ENCODE measurements around the gene SH3PXD2A. TPM values are rescaled to one million over a fixed set of nuclear protein-coding genes. Genes with fewer than 3 reads are reported as not detected.

Gene SH3PXD2A
- total and polyA plus RNA-seq, 2 experiments from 2014 or later: 1.8 to 5.0 TPM

DNA sequence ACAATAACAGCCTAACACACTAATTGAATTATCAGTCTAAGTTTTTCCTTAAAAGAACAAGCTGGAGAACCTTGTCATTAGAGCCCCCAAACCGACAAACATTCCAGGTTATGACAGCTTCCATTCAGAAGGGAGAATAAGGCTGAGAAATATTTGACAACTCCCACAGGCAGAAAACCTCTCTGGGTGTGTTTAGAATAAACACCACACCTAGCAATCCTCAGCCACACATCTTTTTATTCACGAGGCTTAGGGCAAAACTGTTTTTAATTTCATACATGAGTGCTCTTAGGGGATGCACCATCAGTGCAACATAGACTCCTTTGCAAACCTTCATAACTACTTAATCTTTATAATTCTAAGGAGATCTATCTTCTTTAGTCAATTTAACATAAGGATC, 38.4 kb upstream of the SH3PXD2A start:
- no peak for TF ChIP-seq POLR2AphosphoS5 (IDR thresholded peaks at IDR 0.05; ENCODE audit: low read depth)
- no peak for TF ChIP-seq EZH2phosphoT487 (IDR thresholded peaks at IDR 0.05; ENCODE audit: unreplicated experiment)
- TF ChIP-seq, protein P1, sequence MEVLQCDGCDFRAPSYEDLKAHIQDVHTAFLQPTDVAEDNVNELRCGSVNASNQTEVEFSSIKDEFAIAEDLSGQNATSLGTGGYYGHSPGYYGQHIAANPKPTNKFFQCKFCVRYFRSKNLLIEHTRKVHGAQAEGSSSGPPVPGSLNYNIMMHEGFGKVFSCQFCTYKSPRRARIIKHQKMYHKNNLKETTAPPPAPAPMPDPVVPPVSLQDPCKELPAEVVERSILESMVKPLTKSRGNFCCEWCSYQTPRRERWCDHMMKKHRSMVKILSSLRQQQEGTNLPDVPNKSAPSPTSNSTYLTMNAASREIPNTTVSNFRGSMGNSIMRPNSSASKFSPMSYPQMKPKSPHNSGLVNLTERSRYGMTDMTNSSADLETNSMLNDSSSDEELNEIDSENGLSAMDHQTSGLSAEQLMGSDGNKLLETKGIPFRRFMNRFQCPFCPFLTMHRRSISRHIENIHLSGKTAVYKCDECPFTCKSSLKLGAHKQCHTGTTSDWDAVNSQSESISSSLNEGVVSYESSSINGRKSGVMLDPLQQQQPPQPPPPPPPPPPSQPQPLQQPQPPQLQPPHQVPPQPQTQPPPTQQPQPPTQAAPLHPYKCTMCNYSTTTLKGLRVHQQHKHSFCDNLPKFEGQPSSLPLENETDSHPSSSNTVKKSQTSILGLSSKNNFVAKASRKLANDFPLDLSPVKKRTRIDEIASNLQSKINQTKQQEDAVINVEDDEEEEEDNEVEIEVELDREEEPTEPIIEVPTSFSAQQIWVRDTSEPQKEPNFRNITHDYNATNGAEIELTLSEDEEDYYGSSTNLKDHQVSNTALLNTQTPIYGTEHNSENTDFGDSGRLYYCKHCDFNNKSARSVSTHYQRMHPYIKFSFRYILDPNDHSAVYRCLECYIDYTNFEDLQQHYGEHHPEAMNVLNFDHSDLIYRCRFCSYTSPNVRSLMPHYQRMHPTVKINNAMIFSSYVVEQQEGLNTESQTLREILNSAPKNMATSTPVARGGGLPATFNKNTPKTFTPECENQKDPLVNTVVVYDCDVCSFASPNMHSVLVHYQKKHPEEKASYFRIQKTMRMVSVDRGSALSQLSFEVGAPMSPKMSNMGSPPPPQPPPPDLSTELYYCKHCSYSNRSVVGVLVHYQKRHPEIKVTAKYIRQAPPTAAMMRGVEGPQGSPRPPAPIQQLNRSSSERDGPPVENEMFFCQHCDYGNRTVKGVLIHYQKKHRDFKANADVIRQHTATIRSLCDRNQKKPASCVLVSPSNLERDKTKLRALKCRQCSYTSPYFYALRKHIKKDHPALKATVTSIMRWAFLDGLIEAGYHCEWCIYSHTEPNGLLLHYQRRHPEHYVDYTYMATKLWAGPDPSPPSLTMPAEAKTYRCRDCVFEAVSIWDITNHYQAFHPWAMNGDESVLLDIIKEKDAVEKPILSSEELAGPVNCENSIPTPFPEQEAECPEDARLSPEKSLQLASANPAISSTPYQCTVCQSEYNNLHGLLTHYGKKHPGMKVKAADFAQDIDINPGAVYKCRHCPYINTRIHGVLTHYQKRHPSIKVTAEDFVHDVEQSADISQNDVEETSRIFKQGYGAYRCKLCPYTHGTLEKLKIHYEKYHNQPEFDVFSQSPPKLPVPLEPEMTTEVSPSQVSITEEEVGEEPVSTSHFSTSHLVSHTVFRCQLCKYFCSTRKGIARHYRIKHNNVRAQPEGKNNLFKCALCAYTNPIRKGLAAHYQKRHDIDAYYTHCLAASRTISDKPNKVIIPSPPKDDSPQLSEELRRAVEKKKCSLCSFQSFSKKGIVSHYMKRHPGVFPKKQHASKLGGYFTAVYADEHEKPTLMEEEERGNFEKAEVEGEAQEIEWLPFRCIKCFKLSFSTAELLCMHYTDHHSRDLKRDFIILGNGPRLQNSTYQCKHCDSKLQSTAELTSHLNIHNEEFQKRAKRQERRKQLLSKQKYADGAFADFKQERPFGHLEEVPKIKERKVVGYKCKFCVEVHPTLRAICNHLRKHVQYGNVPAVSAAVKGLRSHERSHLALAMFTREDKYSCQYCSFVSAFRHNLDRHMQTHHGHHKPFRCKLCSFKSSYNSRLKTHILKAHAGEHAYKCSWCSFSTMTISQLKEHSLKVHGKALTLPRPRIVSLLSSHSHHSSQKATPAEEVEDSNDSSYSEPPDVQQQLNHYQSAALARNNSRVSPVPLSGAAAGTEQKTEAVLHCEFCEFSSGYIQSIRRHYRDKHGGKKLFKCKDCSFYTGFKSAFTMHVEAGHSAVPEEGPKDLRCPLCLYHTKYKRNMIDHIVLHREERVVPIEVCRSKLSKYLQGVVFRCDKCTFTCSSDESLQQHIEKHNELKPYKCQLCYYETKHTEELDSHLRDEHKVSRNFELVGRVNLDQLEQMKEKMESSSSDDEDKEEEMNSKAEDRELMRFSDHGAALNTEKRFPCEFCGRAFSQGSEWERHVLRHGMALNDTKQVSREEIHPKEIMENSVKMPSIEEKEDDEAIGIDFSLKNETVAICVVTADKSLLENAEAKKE (CRISPR knock-in tag; IDR thresholded peaks at IDR 0.05): no peak
- TF ChIP-seq, protein P2, sequence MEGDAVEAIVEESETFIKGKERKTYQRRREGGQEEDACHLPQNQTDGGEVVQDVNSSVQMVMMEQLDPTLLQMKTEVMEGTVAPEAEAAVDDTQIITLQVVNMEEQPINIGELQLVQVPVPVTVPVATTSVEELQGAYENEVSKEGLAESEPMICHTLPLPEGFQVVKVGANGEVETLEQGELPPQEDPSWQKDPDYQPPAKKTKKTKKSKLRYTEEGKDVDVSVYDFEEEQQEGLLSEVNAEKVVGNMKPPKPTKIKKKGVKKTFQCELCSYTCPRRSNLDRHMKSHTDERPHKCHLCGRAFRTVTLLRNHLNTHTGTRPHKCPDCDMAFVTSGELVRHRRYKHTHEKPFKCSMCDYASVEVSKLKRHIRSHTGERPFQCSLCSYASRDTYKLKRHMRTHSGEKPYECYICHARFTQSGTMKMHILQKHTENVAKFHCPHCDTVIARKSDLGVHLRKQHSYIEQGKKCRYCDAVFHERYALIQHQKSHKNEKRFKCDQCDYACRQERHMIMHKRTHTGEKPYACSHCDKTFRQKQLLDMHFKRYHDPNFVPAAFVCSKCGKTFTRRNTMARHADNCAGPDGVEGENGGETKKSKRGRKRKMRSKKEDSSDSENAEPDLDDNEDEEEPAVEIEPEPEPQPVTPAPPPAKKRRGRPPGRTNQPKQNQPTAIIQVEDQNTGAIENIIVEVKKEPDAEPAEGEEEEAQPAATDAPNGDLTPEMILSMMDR (conservative IDR thresholded peaks at IDR 0.05; ENCODE audit: low read depth in 2 of 2): no peak
- TF ChIP-seq, protein P3, sequence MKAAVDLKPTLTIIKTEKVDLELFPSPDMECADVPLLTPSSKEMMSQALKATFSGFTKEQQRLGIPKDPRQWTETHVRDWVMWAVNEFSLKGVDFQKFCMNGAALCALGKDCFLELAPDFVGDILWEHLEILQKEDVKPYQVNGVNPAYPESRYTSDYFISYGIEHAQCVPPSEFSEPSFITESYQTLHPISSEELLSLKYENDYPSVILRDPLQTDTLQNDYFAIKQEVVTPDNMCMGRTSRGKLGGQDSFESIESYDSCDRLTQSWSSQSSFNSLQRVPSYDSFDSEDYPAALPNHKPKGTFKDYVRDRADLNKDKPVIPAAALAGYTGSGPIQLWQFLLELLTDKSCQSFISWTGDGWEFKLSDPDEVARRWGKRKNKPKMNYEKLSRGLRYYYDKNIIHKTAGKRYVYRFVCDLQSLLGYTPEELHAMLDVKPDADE (IDR thresholded peaks at IDR 0.05): no peak
- no peak for TF ChIP-seq JUNB (IDR thresholded peaks at IDR 0.05; ENCODE audit: unreplicated experiment)
- TF ChIP-seq STAT1 (IDR thresholded peaks at IDR 0.05; ENCODE audit: unreplicated experiment): no peak
- TF ChIP-seq ZNF114 (CRISPR knock-in tag; IDR thresholded peaks at IDR 0.05): no peak
- TF ChIP-seq NANOG (IDR thresholded peaks at IDR 0.05; ENCODE audit: borderline replicate concordance): no peak
- TF ChIP-seq CREB1 (CRISPR knock-in tag; IDR thresholded peaks at IDR 0.05; ENCODE audit: low read depth): no peak
- TF ChIP-seq EZH2 (IDR thresholded peaks at IDR 0.05; ENCODE audit: low read depth, unreplicated experiment): no peak
- TF ChIP-seq, protein P4, sequence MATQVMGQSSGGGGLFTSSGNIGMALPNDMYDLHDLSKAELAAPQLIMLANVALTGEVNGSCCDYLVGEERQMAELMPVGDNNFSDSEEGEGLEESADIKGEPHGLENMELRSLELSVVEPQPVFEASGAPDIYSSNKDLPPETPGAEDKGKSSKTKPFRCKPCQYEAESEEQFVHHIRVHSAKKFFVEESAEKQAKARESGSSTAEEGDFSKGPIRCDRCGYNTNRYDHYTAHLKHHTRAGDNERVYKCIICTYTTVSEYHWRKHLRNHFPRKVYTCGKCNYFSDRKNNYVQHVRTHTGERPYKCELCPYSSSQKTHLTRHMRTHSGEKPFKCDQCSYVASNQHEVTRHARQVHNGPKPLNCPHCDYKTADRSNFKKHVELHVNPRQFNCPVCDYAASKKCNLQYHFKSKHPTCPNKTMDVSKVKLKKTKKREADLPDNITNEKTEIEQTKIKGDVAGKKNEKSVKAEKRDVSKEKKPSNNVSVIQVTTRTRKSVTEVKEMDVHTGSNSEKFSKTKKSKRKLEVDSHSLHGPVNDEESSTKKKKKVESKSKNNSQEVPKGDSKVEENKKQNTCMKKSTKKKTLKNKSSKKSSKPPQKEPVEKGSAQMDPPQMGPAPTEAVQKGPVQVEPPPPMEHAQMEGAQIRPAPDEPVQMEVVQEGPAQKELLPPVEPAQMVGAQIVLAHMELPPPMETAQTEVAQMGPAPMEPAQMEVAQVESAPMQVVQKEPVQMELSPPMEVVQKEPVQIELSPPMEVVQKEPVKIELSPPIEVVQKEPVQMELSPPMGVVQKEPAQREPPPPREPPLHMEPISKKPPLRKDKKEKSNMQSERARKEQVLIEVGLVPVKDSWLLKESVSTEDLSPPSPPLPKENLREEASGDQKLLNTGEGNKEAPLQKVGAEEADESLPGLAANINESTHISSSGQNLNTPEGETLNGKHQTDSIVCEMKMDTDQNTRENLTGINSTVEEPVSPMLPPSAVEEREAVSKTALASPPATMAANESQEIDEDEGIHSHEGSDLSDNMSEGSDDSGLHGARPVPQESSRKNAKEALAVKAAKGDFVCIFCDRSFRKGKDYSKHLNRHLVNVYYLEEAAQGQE (IDR thresholded peaks at IDR 0.05; ENCODE audit: unreplicated experiment): no peak
- no peak for TF ChIP-seq ZNF331 (CRISPR knock-in tag; IDR thresholded peaks at IDR 0.05; ENCODE audit: low read depth)
- Mint-ChIP-seq H3K9me3 (no peaks in the 10 kb centered on the region), H3K36me3 (ENCODE audit: low read depth) (0 out of 3 replicates have a peak, but pooled peaks cover 4% of the 10 kb centered on the region), H3K4me1 (peaks cover 13% of the 10 kb centered on the region), H3K27me3 (ENCODE audit: insufficient read depth, low read depth, poor library complexity) (peaks cover 2% of the 10 kb centered on the region), H3K4me3 (no peak overlapping the region), H3K27ac (no peak overlapping the region)
- Histone ChIP-seq H3K4me1 (ENCODE audit: insufficient read depth) (no peaks in the 10 kb centered on the region; the same call in 1 of the 2 replicates), H4K20me1 (replicated peaks; ENCODE audit: insufficient read depth) (no peaks in the 10 kb centered on the region), H3K4me2 (no peak overlapping the region), H3F3A (replicated peaks; ENCODE audit: low read depth) (no peaks in the 10 kb centered on the region), H3K27me3 (ENCODE audit: insufficient read depth) (no peaks in the 10 kb centered on the region), H3K9me2 (ENCODE audit: insufficient read depth) (no peaks in the 10 kb centered on the region), H3K27ac (ENCODE audit: low read depth) (no peak overlapping the region), H3K36me3 (ENCODE audit: insufficient read depth) (peaks cover 6% of the 10 kb centered on the region; the same call in 1 of the 2 replicates), H3K4me3 (no peak overlapping the region), H2AFZ (no peak overlapping the region), H3K79me2 (replicated peaks; ENCODE audit: insufficient read depth) (no peaks in the 10 kb centered on the region)
- no peak for ATAC-seq
- DNase-seq (ENCODE audit: low spot score): no peak
